Retinal pigment epithelial cell (primary cell): ENCODE data around the gene SH3TC2.
A peak's percentile ranks its signal among the peaks of the same experiment; 100 is the strongest.

Source experiments
- DNase-seq: peaks from one replicate; pipeline ENCODE4 v3.0.0-alpha.2; 2010; ENCODE audit warnings: low read depth
- H3K4me3 ChIP-seq: 2 replicates; pipeline ENCODE4 v1.5.1; 2011; ENCODE audit warnings: mild to moderate bottlenecking, low read length, control low read depth, moderate library complexity
- CTCF ChIP-seq: conservative IDR thresholded peaks from 2 replicates; pipeline ENCODE4 v1.5.1; 2011; ENCODE audit warnings: low read depth, low read length, control low read depth, inconsistent platforms

Gene SH3TC2

GRCh38 chr5:149005077-149005892 lies 57.6 kb downstream of the SH3TC2 start:
- no peak overlapping the region for H3K4me3 ChIP-seq
- TF ChIP-seq CTCF, result no peak
- no peak for DNase-seq

GRCh38 chr5:149004559-149004958 lies 58.3 kb downstream of the SH3TC2 start:
- no peak for TF ChIP-seq CTCF
- DNase-seq, result no peak
- H3K4me3 ChIP-seq, result no peak overlapping the region

DNA sequence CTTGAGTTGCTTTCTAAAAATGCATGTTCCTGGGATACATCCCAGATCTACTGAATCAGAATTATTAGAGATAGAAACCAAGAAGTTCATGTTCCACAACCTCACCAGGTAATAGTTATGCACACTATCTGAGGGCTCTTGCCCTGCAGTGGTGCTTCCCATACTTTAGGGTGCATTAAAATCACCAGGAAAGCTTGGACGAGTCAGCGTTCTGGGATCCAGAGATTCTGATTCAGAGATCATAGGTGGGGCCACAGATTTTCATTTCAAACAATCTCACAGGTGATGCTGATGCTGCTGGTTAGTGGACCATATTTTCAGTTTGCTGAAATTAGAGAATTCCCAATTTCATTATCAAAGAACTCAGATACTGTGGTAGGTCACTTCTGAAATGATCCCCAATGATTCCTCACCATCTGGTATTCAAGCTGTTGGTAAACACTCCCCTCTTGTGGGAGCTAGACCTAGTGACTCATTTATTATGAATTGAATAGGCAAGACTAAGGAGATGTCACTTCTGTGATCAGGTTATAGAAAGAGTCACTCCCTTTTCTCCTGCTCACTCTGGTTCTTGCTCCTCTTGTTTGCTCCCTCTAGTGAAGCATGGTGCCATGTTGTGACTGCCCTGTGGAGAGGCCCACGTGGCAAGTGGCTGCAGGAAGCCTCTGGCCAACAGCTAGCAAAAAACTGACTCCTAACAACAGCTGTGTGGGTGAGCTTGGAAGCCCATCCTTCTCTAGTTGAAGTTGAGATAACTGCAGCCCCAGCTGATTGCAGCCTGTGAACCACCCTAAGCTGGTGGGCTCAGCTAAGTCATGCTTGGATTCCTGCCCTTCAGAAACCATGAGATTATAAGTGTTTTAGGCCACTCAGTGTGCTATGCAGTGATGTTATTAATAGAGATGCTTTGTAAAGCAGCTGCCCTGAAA lies 59.8 kb downstream of the SH3TC2 start:
- no peak for DNase-seq
- TF ChIP-seq CTCF, result peak; percentile 31
- H3K4me3 ChIP-seq, result no peak overlapping the region

DNA sequence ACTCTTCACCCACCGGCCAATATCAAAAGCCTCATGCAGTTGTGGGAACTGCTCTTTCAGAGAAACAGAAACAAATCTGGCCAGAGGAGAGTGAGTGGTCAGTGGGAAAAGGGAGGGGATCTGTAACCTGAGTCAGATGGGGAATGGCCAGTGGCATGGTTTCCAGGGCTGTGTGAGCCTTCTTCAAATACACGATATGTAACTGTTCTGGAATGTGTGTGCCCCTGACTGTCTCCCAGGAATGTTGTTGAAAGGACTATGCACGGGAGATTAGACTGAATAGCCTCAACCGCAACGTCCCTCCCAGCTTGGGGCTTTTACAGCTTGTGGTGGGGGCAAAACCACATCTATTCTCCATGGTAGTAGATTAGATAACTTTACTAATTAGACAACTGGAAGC lies 60.8 kb downstream of the SH3TC2 start:
- DNase-seq, result peak; percentile 96
- no peak for TF ChIP-seq CTCF
- no peak overlapping the region for H3K4me3 ChIP-seq

- DNase-seq, result no peak
- no peak for TF ChIP-seq CTCF
- no peak overlapping the region for H3K4me3 ChIP-seq
Measured at GRCh38 chr5:149001162-149001561, 61.7 kb downstream of the SH3TC2 start.

- DNase-seq, result no peak
- TF ChIP-seq CTCF, result no peak
- no peak overlapping the region for H3K4me3 ChIP-seq
Measured at GRCh38 chr5:148999741-149000140, 63.1 kb downstream of the SH3TC2 start.
